Sigmoid colon (tissue), 4 donors: ENCODE measurements around the gene NAA15.

Experiments
- EP300 ChIP-seq, 4 donors: sonication (generic); formaldehyde crosslinking; IDR thresholded peaks; one replicate each; pipeline ENCODE4 v1.6.1; 2017; ENCODE audit warnings: antibody characterized with exemption in 4 of 4
- POLR2A ChIP-seq, 2 donors: fragments of 450-650 bp; IDR thresholded peaks; one replicate each; pipeline ENCODE4 v1.6.1; 2016; ENCODE audit warnings: antibody characterized with exemption in 2 of 2, mild to moderate bottlenecking in 2 of 2, moderate library complexity in 2 of 2
- POLR2AphosphoS5 ChIP-seq, 4 donors: sonication (generic); formaldehyde crosslinking; IDR thresholded peaks; one replicate each; pipeline ENCODE4 v1.6.1; 2017; ENCODE audit warnings: antibody characterized with exemption in 4 of 4
- TF ChIP-seq, protein P1 (sequence below), 4 experiments: fragments of 450-650 bp in 3 of 4; fragments of 200-600 bp in 1 of 4; IDR thresholded peaks; one replicate each; pipeline ENCODE4 v1.5.1; 2016 to 2019; ENCODE audit warnings: antibody characterized with exemption in 4 of 4, mild to moderate bottlenecking in 3 of 4, moderate library complexity in 2 of 4

DNA sequence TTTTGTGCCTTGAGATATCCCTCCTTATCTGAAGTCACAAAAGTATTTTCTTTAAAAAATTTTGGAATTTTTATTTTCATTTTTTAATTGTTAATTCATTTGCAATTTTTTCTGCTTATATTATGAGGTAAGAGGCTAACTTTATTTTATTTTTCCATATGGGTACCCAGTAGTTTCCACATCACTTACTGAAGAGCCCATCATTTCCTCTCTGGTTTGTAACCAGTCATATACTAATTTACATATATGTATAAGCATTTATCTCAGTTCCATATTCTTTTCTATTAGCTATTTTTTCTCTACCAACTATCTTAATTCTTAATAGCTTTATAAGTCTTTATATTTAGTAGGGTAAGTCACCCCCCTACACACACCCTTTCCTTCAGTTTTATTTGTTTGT, 48.3 kb upstream of the NAA15 start:
- TF ChIP-seq POLR2AphosphoS5 (IDR thresholded peaks at IDR 0.05), result no peak
- TF ChIP-seq, protein P1, sequence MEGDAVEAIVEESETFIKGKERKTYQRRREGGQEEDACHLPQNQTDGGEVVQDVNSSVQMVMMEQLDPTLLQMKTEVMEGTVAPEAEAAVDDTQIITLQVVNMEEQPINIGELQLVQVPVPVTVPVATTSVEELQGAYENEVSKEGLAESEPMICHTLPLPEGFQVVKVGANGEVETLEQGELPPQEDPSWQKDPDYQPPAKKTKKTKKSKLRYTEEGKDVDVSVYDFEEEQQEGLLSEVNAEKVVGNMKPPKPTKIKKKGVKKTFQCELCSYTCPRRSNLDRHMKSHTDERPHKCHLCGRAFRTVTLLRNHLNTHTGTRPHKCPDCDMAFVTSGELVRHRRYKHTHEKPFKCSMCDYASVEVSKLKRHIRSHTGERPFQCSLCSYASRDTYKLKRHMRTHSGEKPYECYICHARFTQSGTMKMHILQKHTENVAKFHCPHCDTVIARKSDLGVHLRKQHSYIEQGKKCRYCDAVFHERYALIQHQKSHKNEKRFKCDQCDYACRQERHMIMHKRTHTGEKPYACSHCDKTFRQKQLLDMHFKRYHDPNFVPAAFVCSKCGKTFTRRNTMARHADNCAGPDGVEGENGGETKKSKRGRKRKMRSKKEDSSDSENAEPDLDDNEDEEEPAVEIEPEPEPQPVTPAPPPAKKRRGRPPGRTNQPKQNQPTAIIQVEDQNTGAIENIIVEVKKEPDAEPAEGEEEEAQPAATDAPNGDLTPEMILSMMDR (IDR thresholded peaks at IDR 0.05), result no peak
- TF ChIP-seq POLR2A (IDR thresholded peaks at IDR 0.05), result no peak
- TF ChIP-seq EP300 (IDR thresholded peaks at IDR 0.05), result no peak
